H1 (cell line): ENCODE measurements around the gene CRTC3.

ENCODE experiments used
- EZH2 ChIP-seq: fragments of 200-600 bp; sonication (generic); IDR thresholded peaks from 2 replicates; pipeline ENCODE4 v1.7.1; 2012; ENCODE audit warnings: low read depth, mild to moderate bottlenecking, moderate library complexity, low read length, inconsistent platforms; ENCODE audit not compliant: severe bottlenecking
- POLR2A ChIP-seq, 2 experiments: IDR thresholded peaks; 1 replicate in 1 of 2; 2 replicates in 1 of 2; pipeline ENCODE4 v1.6.1; 2011; ENCODE audit warnings: low read depth in 2 of 2, low read length in 2 of 2, mild to moderate bottlenecking in 2 of 2; ENCODE audit errors: control extremely low read depth in 1 of 2
- SP1 ChIP-seq: IDR thresholded peaks from 2 replicates; pipeline ENCODE4 v1.6.1; 2011; ENCODE audit warnings: low read depth, low read length
- SP2 ChIP-seq: IDR thresholded peaks from 2 replicates; pipeline ENCODE4 v1.6.1; 2012; ENCODE audit warnings: mild to moderate bottlenecking, low read length, inconsistent platforms
- ZNF274 ChIP-seq: IDR thresholded peaks from 2 replicates; pipeline ENCODE4 v1.7.0; 2012; ENCODE audit warnings: low read length, borderline replicate concordance; ENCODE audit errors: extremely low read depth
- TF ChIP-seq, protein P1 (sequence below): IDR thresholded peaks from 2 replicates; pipeline ENCODE4 v1.6.1; 2012; ENCODE audit warnings: inconsistent platforms
- TF ChIP-seq, protein P2 (sequence below), 3 experiments: IDR thresholded peaks; 1 replicate in 2 of 3; 2 replicates in 1 of 3; pipeline versions ENCODE4 v1.5.1 to v1.6.1; 2011; ENCODE audit warnings: low read length in 3 of 3, mild to moderate bottlenecking in 3 of 3, inconsistent platforms in 2 of 3, low read depth in 1 of 3, moderate library complexity in 1 of 3; ENCODE audit not compliant: insufficient read depth in 1 of 3; ENCODE audit errors: control extremely low read depth in 1 of 3

DNA sequence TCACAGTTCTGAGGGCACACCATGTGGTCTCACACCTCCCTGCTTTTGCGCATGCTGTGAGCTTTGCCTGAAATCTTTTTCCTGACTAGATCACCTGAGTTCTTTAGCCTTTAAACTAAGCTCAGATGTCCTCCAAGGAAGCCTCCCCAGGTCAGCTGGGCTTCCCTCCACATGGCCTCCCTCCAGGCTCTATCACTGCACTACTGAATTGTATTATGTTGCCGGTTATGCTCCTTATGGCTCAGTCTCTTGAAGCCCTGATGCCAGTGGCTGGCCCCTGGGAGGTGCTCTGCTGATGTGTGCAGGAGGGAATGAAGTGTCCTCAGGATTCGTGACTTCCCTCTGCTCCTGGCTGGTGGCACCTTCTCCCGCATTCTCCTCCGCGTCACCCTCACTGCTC is 94.1 kb downstream of the CRTC3 start:
- TF ChIP-seq POLR2A (IDR thresholded peaks at IDR 0.05; ENCODE audit: control extremely low read depth in 1 of 2, low read depth in 2 of 2, low read length in 2 of 2), result no peak
- TF ChIP-seq SP1, result no peak
- TF ChIP-seq, protein P1, sequence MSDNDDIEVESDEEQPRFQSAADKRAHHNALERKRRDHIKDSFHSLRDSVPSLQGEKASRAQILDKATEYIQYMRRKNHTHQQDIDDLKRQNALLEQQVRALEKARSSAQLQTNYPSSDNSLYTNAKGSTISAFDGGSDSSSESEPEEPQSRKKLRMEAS, result no peak
- TF ChIP-seq ZNF274, result no peak
- TF ChIP-seq SP2, result no peak
- no peak for TF ChIP-seq EZH2
- TF ChIP-seq, protein P2, sequence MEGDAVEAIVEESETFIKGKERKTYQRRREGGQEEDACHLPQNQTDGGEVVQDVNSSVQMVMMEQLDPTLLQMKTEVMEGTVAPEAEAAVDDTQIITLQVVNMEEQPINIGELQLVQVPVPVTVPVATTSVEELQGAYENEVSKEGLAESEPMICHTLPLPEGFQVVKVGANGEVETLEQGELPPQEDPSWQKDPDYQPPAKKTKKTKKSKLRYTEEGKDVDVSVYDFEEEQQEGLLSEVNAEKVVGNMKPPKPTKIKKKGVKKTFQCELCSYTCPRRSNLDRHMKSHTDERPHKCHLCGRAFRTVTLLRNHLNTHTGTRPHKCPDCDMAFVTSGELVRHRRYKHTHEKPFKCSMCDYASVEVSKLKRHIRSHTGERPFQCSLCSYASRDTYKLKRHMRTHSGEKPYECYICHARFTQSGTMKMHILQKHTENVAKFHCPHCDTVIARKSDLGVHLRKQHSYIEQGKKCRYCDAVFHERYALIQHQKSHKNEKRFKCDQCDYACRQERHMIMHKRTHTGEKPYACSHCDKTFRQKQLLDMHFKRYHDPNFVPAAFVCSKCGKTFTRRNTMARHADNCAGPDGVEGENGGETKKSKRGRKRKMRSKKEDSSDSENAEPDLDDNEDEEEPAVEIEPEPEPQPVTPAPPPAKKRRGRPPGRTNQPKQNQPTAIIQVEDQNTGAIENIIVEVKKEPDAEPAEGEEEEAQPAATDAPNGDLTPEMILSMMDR (IDR thresholded peaks at IDR 0.05; ENCODE audit: control extremely low read depth in 1 of 3, insufficient read depth in 1 of 3, low read depth in 1 of 3, low read length in 3 of 3), result no peak
